ENCODE data around the gene PRKCE.

- no peak for TF ChIP-seq SUZ12 (IDR thresholded peaks at IDR 0.05; ENCODE audit: extremely low read depth, insufficient read depth, insufficient read length)
- TF ChIP-seq YY1 (IDR thresholded peaks at IDR 0.05; ENCODE audit: insufficient read depth, insufficient read length): no peak
Measured at GRCh38 chr2:46009772-46010171, 358.3 kb downstream of the PRKCE start.

All from NT2/D1 (cell line).